ENCODE data around the gene CAMSAP1. TPM values are rescaled to one million over a fixed set of nuclear protein-coding genes. Genes with fewer than 3 reads are reported as not detected.

Gene CAMSAP1
- total and polyA plus RNA-seq, 10 of the 15 experiments (the other 5 are each of a cell fraction or from before 2014, with no cell fraction given), result 1.4 to 24.7 (median 8.0) TPM

- Histone ChIP-seq H3K9me3 (replicated peaks; ENCODE audit: control insufficient read depth, insufficient read depth, low read length) (peaks cover 2% of the 10 kb centered on the region; the same call in 1 of the 3 replicates), H3K4me3 (no peak overlapping the region), H3K27ac (ENCODE audit: control insufficient read depth, insufficient read depth) (no peak overlapping the region), H2AFZ (ENCODE audit: control insufficient read depth, low read depth, low read length) (no peak overlapping the region), H3K36me3 (ENCODE audit: control insufficient read depth in 2 of 2, insufficient read depth in 2 of 2, low read length in 1 of 2) (peaks cover 15 to 22% of the 10 kb centered on the region in 2 experiments; a peak in 3 of 4 replicates), H3K27me3 (replicated peaks in 1 of 2; ENCODE audit: control insufficient read depth in 2 of 2, insufficient read depth in 2 of 2, low read length in 1 of 2) (no peaks in the 10 kb centered on the region), H3K4me1 (ENCODE audit: control insufficient read depth, insufficient read depth, low read length) (no peaks in the 10 kb centered on the region), H3K4me2 (ENCODE audit: control insufficient read depth, insufficient read depth) (no peak overlapping the region), H3K9ac (ENCODE audit: control insufficient read depth, insufficient read depth, low read length) (no peak overlapping the region), H4K20me1 (ENCODE audit: control insufficient read depth, insufficient read depth) (no peaks in the 10 kb centered on the region), H3K79me2 (ENCODE audit: control insufficient read depth, insufficient read depth, low read length) (no peaks in the 10 kb centered on the region)
- FAIRE-seq (no peak), ATAC-seq (no peak), DNase-seq (ENCODE audit: low read depth, low spot score) (no peak)
- POLR2A ChIA-PET, result no interaction called here
- in situ Hi-C loops (cut with MboI), result no loop called here
- CTCF ChIA-PET, result no interaction called here
- BruUV-seq (replicated peaks), result no TSS peak
- intact Hi-C loops (cut with micrococcal nuclease; ENCODE audit: unreplicated experiment), result no loop called here
- WGBS (ENCODE audit: insufficient coverage, insufficient replicate concordance, low lambda C conversion rate, missing lambda C conversion rate), result 93% methylated on average over 25 of the region's 25 CpGs
- RAD21 ChIA-PET (ENCODE audit: unreplicated experiment), result no interaction called here
- SMC1A ChIA-PET (ENCODE audit: uncharacterized antibody, unreplicated experiment), result no interaction called here
- TF ChIP-seq CBX5 (IDR thresholded peaks at IDR 0.05; ENCODE audit: low read depth) (no peak), ATF3 (IDR thresholded peaks at IDR 0.05; ENCODE audit: borderline replicate concordance, extremely low read depth, low read depth, low read length) (no peak), FOS (IDR thresholded peaks at IDR 0.05; ENCODE audit: borderline replicate concordance, extremely low read depth, insufficient read length) (no peak), CHD1 (IDR thresholded peaks at IDR 0.05; ENCODE audit: low read depth, low read length) (no peak), PAX8 (IDR thresholded peaks at IDR 0.05) (no peak), TARDBP (IDR thresholded peaks at IDR 0.05; ENCODE audit: borderline replicate concordance) (no peak), CHD2 (IDR thresholded peaks at IDR 0.05; ENCODE audit: borderline replicate concordance, low read depth, low read length) (no peak), POLR2AphosphoS2 (IDR thresholded peaks at IDR 0.05; ENCODE audit: low read depth, low read length) (no peak), ZNF207 (IDR thresholded peaks at IDR 0.05; ENCODE audit: borderline replicate concordance) (no peak), MTA2 (IDR thresholded peaks at IDR 0.05; ENCODE audit: low read depth) (no peak), SKIL (IDR thresholded peaks at IDR 0.05; ENCODE audit: low read depth, poor library complexity, severe bottlenecking) (no peak), ZNF217 (IDR thresholded peaks at IDR 0.05) (no peak), PAX5 (IDR thresholded peaks at IDR 0.05; ENCODE audit: borderline replicate concordance, low read depth, low read length) (no peak), ZNF384 (IDR thresholded peaks at IDR 0.05; ENCODE audit: borderline replicate concordance, low read depth, low read length) (no peak), ZBTB40 (IDR thresholded peaks at IDR 0.05; ENCODE audit: borderline replicate concordance) (no peak), SMAD1 (IDR thresholded peaks at IDR 0.05; ENCODE audit: low read depth, partially characterized antibody) (no peak)
- TF ChIP-seq, protein P1, sequence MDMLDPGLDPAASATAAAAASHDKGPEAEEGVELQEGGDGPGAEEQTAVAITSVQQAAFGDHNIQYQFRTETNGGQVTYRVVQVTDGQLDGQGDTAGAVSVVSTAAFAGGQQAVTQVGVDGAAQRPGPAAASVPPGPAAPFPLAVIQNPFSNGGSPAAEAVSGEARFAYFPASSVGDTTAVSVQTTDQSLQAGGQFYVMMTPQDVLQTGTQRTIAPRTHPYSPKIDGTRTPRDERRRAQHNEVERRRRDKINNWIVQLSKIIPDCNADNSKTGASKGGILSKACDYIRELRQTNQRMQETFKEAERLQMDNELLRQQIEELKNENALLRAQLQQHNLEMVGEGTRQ (IDR thresholded peaks at IDR 0.05; ENCODE audit: borderline replicate concordance, low read depth, low read length), result no peak
Measured at GRCh38 chr9:135825435-135826187, 81.7 kb downstream of the CAMSAP1 start.
